Prostate gland (tissue), 2 donors: ENCODE data around the gene ZNF24.

Source experiments
- CTCF ChIP-seq, 4 experiments: fragments of 200-600 bp in 2 of 4; fragments of 450-650 bp in 2 of 4; sonication (generic) in 2 of 4; IDR thresholded peaks; 1 replicate in 3 of 4; 2 replicates in 1 of 4; pipeline ENCODE4 v1.5.1; 2016 to 2019; ENCODE audit warnings: antibody characterized with exemption in 4 of 4, mild to moderate bottlenecking in 2 of 4, moderate library complexity in 2 of 4
- POLR2AphosphoS5 ChIP-seq: sonication (generic); formaldehyde crosslinking; IDR thresholded peaks from one replicate; pipeline ENCODE4 v1.6.1; 2017; ENCODE audit warnings: antibody characterized with exemption

GRCh38 chr18:35369126-35369525 is 24.9 kb upstream of the ZNF24 start:
- TF ChIP-seq POLR2AphosphoS5, result no peak
- no peak for TF ChIP-seq CTCF (IDR thresholded peaks at IDR 0.05)
